Stomach (tissue), 4 donors: ENCODE measurements around the gene ADRM1.

Experiments used
- CTCF ChIP-seq, 7 experiments: fragments of 450-650 bp in 4 of 7; fragments of 200-600 bp in 3 of 7; sonication (generic) in 3 of 7; IDR thresholded peaks; one replicate each; pipeline ENCODE4 v1.5.1; 2016 to 2019; ENCODE audit warnings: antibody characterized with exemption in 7 of 7, control low read depth in 2 of 7, mild to moderate bottlenecking in 1 of 7
- EP300 ChIP-seq: sonication (generic); formaldehyde crosslinking; IDR thresholded peaks from one replicate; pipeline ENCODE4 v1.6.1; 2017; ENCODE audit warnings: antibody characterized with exemption
- POLR2A ChIP-seq, 4 donors: fragments of 450-650 bp; IDR thresholded peaks; one replicate each; pipeline ENCODE4 v1.6.1; 2016; ENCODE audit warnings: antibody characterized with exemption in 4 of 4, control low read depth in 2 of 4, mild to moderate bottlenecking in 1 of 4, moderate library complexity in 1 of 4
- POLR2AphosphoS5 ChIP-seq, 3 donors: sonication (generic); formaldehyde crosslinking; IDR thresholded peaks; one replicate each; pipeline ENCODE4 v1.6.1; 2016; ENCODE audit warnings: antibody characterized with exemption in 3 of 3

GRCh38 chr20:62280303-62280702 lies 22.5 kb upstream of the ADRM1 start:
- no peak for TF ChIP-seq CTCF (IDR thresholded peaks at IDR 0.05)
- TF ChIP-seq POLR2AphosphoS5 (IDR thresholded peaks at IDR 0.05) = no peak
- TF ChIP-seq POLR2A (IDR thresholded peaks at IDR 0.05) = no peak
- TF ChIP-seq EP300 = no peak
